OCI-M2 (cell line): ENCODE data around the gene ADAMTS2.

ENCODE experiments used
- DNase-seq: peaks from one replicate; lab custom pipeline; 2025; ENCODE audit not compliant: unreplicated experiment; lab: John Stamatoyannopoulos, UW

ADAMTS2 gene

GRCh38 chr5:179312557-179313235 lies 32.6 kb downstream of the ADAMTS2 start:
- no peak for DNase-seq

GRCh38 chr5:179311581-179311980 lies 33.7 kb downstream of the ADAMTS2 start:
- DNase-seq = no peak

GRCh38 chr5:179311091-179311470 lies 34.2 kb downstream of the ADAMTS2 start:
- no peak for DNase-seq

- DNase-seq = no peak
These were observed 34.7 kb downstream of the ADAMTS2 start for GRCh38 chr5:179310439-179311090.

GRCh38 chr5:179309751-179310320 lies 35.4 kb downstream of the ADAMTS2 start:
- DNase-seq = no peak

- DNase-seq = no peak
These were observed 35.9 kb downstream of the ADAMTS2 start for GRCh38 chr5:179309383-179309670.

- DNase-seq = no peak
These were observed 36.5 kb downstream of the ADAMTS2 start for GRCh38 chr5:179308563-179309382.

- DNase-seq = no peak
These were observed 37.3 kb downstream of the ADAMTS2 start for GRCh38 chr5:179307931-179308471.

GRCh38 chr5:179307013-179307800 lies 38.1 kb downstream of the ADAMTS2 start:
- DNase-seq = no peak

GRCh38 chr5:179306191-179307012 lies 38.9 kb downstream of the ADAMTS2 start:
- DNase-seq = no peak

- DNase-seq = no peak
These were observed 40.4 kb downstream of the ADAMTS2 start for GRCh38 chr5:179304871-179305270.

GRCh38 chr5:179304466-179304865 lies 40.8 kb downstream of the ADAMTS2 start:
- DNase-seq = no peak

GRCh38 chr5:179303451-179304200 lies 41.6 kb downstream of the ADAMTS2 start:
- DNase-seq = no peak

GRCh38 chr5:179302499-179303185 lies 42.6 kb downstream of the ADAMTS2 start:
- no peak for DNase-seq

- DNase-seq = no peak
These were observed 43.5 kb downstream of the ADAMTS2 start for GRCh38 chr5:179301796-179302195.

GRCh38 chr5:179301376-179301775 lies 43.9 kb downstream of the ADAMTS2 start:
- no peak for DNase-seq

GRCh38 chr5:179300581-179301180 lies 44.6 kb downstream of the ADAMTS2 start:
- no peak for DNase-seq
